ENCODE results near the gene TMEM132C.

TMEM132C gene

GRCh38 chr12:128338386-128339125, 71.6 kb downstream of the TMEM132C start:
- DNase-seq (ENCODE audit: low read depth in 2 of 2): no peak

GRCh38 chr12:128339126-128339520, 72.2 kb downstream of the TMEM132C start:
- no peak for DNase-seq (ENCODE audit: low read depth in 2 of 2)

GRCh38 chr12:128339631-128340030, 72.7 kb downstream of the TMEM132C start:
- no peak for DNase-seq (ENCODE audit: low read depth in 2 of 2)

- DNase-seq (ENCODE audit: low read depth in 2 of 2): no peak
Measured at GRCh38 chr12:128353301-128353700, 86.3 kb downstream of the TMEM132C start.

GRCh38 chr12:128356547-128356946, 89.6 kb downstream of the TMEM132C start:
- DNase-seq (ENCODE audit: low read depth in 2 of 2): no peak

GRCh38 chr12:128361400-128361995, 94.5 kb downstream of the TMEM132C start:
- DNase-seq (ENCODE audit: low read depth in 2 of 2): no peak

- DNase-seq (ENCODE audit: low read depth in 2 of 2): no peak
Measured at GRCh38 chr12:128365032-128365431, 98.1 kb downstream of the TMEM132C start.

- DNase-seq (ENCODE audit: low read depth in 2 of 2): no peak
Measured at GRCh38 chr12:128365651-128366231, 98.8 kb downstream of the TMEM132C start.

- DNase-seq (ENCODE audit: low read depth in 2 of 2): no peak
Measured at GRCh38 chr12:128367961-128368360, 101.0 kb downstream of the TMEM132C start.

- DNase-seq (ENCODE audit: low read depth in 2 of 2): no peak
Measured at GRCh38 chr12:128381541-128381940, 114.6 kb downstream of the TMEM132C start.

- DNase-seq (ENCODE audit: low read depth in 2 of 2): no peak
Measured at GRCh38 chr12:128381946-128382345, 115.0 kb downstream of the TMEM132C start.

- no peak for DNase-seq (ENCODE audit: low read depth in 2 of 2)
Measured at GRCh38 chr12:128382946-128383345, 116.0 kb downstream of the TMEM132C start.

- DNase-seq (ENCODE audit: low read depth in 2 of 2): no peak
Measured at GRCh38 chr12:128383357-128383937, 116.5 kb downstream of the TMEM132C start.

GRCh38 chr12:128385736-128386135, 118.8 kb downstream of the TMEM132C start:
- DNase-seq (ENCODE audit: low read depth in 2 of 2): no peak

GRCh38 chr12:128387811-128388422, 120.9 kb downstream of the TMEM132C start:
- no peak for DNase-seq (ENCODE audit: low read depth in 2 of 2)

GRCh38 chr12:128388461-128389000, 121.6 kb downstream of the TMEM132C start:
- no peak for DNase-seq (ENCODE audit: low read depth in 2 of 2)

GRCh38 chr12:128393346-128393745, 126.4 kb downstream of the TMEM132C start:
- no peak for DNase-seq (ENCODE audit: low read depth in 2 of 2)

GRCh38 chr12:128394137-128394536, 127.2 kb downstream of the TMEM132C start:
- no peak for DNase-seq (ENCODE audit: low read depth in 2 of 2)

- no peak for DNase-seq (ENCODE audit: low read depth in 2 of 2)
Measured at GRCh38 chr12:128399253-128399652, 132.3 kb downstream of the TMEM132C start.

GRCh38 chr12:128402486-128403243, 135.7 kb downstream of the TMEM132C start:
- no peak for DNase-seq (ENCODE audit: low read depth in 2 of 2)

GRCh38 chr12:128408669-128409068, 141.7 kb downstream of the TMEM132C start:
- no peak for DNase-seq (ENCODE audit: low read depth in 2 of 2)

All from stimulated activated CD4-positive, alpha-beta T cell treated with anti-CD3 and anti-CD28 coated beads, Interleukin-1b, Interleukin-23, amount 100 ng/mL, for 4 hours (primary cell).